Subcutaneous preadipocyte (primary cell): ENCODE data around the gene VN1R4. TPM values are rescaled to one million over a fixed set of nuclear protein-coding genes. Genes with fewer than 3 reads are reported as not detected.

Experiments used
- total RNA-seq: library from RNA; depleted of rRNA; stranded (reverse); fragments of >200 nt; gene quantifications from 2 replicates; pipeline ENCODE4 v1.2.3, GENCODE V29; 2012

Gene VN1R4
- not detected in 2 replicates for total RNA-seq

DNA sequence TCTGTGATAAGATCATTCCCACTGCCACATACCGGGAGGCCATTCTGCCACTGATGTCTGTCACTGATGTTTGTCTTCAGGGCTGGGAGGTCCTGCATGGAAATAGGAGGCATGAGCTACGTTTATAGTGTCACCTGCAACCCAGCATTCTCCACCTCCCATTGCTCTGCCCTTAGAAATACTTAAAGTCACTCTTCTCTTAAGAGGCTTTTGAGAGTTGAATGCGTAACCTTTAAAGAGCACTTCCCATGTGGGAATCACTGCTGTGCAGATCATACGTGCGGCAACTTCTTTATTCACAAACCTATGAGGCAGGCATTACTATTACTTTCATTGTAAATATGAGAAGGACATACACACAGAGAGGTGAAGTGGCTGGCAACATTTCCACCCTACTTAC is at the start of gene VN1R4:
Gene VN1R4, minus strand, starts transcription at position 101 of the 400 bp plus-strand sequence. Its CDS starts 58 bp downstream, at position 43.

GRCh38 chr19:53257715-53258342 is 9.7 kb downstream of the VN1R4 start, which contains the start of gene VN1R2:
VN1R2 (plus strand) TSS chr19:53258292; CDS start chr19:53258376, 84 bp downstream.

DNA sequence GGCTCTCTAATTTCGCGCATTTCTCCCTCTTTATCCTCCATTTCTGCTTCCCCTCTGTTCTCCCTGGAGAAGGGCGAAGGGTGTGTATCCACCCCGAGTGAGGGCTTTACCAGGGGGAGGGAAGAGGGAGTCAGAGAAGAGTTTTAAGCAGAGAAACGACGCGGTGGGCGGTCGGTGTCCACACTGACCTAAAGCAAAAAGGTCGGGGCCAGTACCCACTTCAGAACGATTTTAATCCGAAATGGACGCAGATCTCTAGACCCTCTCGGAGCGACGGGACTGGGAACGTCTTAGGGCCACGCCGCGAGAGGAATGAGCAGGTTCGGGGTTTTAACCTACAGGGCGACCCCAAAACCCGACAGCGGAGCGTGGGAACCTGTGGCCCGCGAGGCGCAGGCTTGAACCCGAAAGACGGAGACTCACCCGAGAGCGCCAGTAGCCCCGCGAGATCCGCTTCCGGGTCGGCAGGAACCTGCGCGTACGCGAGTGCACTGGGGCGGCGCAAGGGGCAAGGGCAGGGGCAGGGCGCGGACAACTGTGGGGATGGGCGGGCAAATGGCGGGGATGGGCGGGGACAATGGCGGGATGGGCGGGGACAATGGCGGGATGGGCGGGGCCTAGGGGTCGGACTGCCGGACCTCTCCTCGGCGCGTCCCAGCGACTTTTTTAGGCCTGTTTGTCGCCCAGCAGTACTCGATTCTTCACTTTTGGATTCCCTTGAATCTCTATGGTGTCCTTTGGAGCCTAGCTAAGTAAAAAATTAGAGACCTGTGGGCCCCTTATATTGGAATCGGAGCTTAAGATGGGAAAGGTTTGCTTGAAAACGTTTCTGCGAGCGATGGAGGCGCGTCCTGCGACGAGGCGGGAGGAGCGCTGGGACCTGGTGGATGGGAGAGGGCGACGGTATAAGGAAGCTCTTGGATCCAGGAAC is 12.8 kb downstream of the VN1R4 start, which contains the start of gene ZNF677:
Gene ZNF677, minus strand, starts transcription at position 463 of the 931 bp plus-strand sequence. CDS start 3,323 bp downstream, outside the sequence.

Other genes with a start within 250 kb of the VN1R4 start
- not detected in 2 replicates for gene ERVV-2, start 223.0 kb downstream of the VN1R4 start, total RNA-seq
- gene ZNF160, start 164.3 kb downstream of the VN1R4 start, total RNA-seq: 27.6 and 39.5 TPM in 2 replicates
- 2.2 and 3.7 TPM in 2 replicates for gene ZNF415, start 134.8 kb downstream of the VN1R4 start, total RNA-seq
- 4.8 and 7.6 TPM in 2 replicates for gene ZNF347, start 108.7 kb downstream of the VN1R4 start, total RNA-seq
- gene ZNF665, start 74.4 kb downstream of the VN1R4 start, total RNA-seq: 3.7 and 4.8 TPM in 2 replicates
- gene ZNF677, start 12.8 kb downstream of the VN1R4 start, total RNA-seq: 11.1 and 12.5 TPM in 2 replicates
- not detected in 2 replicates for gene VN1R2, start 9.4 kb downstream of the VN1R4 start, total RNA-seq
- 4.8 and 6.6 TPM in 2 replicates for gene ZNF845, start 66.0 kb upstream of the VN1R4 start, total RNA-seq
- 2.0 and 3.3 TPM in 2 replicates for gene ZNF525, start 98.0 kb upstream of the VN1R4 start, total RNA-seq
- gene ZNF765, start 127.4 kb upstream of the VN1R4 start, total RNA-seq: 11.0 and 13.1 TPM in 2 replicates
- 9.8 and 11.0 TPM in 2 replicates for gene ZNF761, start 164.3 kb upstream of the VN1R4 start, total RNA-seq
- gene ZNF813, start 200.0 kb upstream of the VN1R4 start, total RNA-seq: 2.9 and 3.3 TPM in 2 replicates